Sigmoid colon (tissue), 7 donors: ENCODE results near the gene TLR9. TPM values are rescaled to one million over a fixed set of nuclear protein-coding genes. Genes with fewer than 3 reads are reported as not detected.
A peak's percentile ranks its signal among the peaks of the same experiment; 100 is the strongest.

Experiments used
- DNase-seq: peaks from one replicate; pipeline ENCODE4 v3.0.0-alpha.2; 2019
- H3K27ac ChIP-seq, 4 donors: fragments of 200-600 bp; sonication (generic); one replicate each; pipeline ENCODE4 v1.5.1; 2016 to 2019; ENCODE audit warnings: mild to moderate bottlenecking in 1 of 4
- H3K27me3 ChIP-seq, 3 donors: fragments of 200-600 bp; sonication (generic); one replicate each; pipeline ENCODE4 v1.5.1; 2019; ENCODE audit warnings: mild to moderate bottlenecking in 1 of 3
- H3K36me3 ChIP-seq, 4 donors: fragments of 200-600 bp; sonication (generic); one replicate each; pipeline ENCODE4 v1.5.1; 2016 to 2019
- H3K4me1 ChIP-seq, 4 donors: fragments of 200-600 bp; sonication (generic); one replicate each; pipeline ENCODE4 v1.5.1; 2017 to 2019
- H3K4me3 ChIP-seq, 4 donors: fragments of 200-600 bp; sonication (generic); one replicate each; pipeline ENCODE4 v1.5.1; 2017 to 2019; ENCODE audit warnings: mild to moderate bottlenecking in 2 of 4, moderate library complexity in 1 of 4
- H3K9me3 ChIP-seq, 4 donors: fragments of 200-600 bp in 3 of 4; sonication (generic) in 3 of 4; one replicate each; pipeline versions ENCODE4 v1.5.1 to v1.6.1; 2013 to 2019
- CTCF ChIP-seq, 4 experiments: fragments of 450-650 bp in 3 of 4; fragments of 200-600 bp in 1 of 4; IDR thresholded peaks; one replicate each; pipeline ENCODE4 v1.5.1; 2016 to 2019; ENCODE audit warnings: antibody characterized with exemption in 4 of 4, mild to moderate bottlenecking in 3 of 4, moderate library complexity in 2 of 4
- EP300 ChIP-seq, 4 donors: sonication (generic); formaldehyde crosslinking; IDR thresholded peaks; one replicate each; pipeline ENCODE4 v1.6.1; 2017; ENCODE audit warnings: antibody characterized with exemption in 4 of 4
- POLR2A ChIP-seq, 2 donors: fragments of 450-650 bp; IDR thresholded peaks; one replicate each; pipeline ENCODE4 v1.6.1; 2016; ENCODE audit warnings: antibody characterized with exemption in 2 of 2, mild to moderate bottlenecking in 2 of 2, moderate library complexity in 2 of 2
- POLR2AphosphoS5 ChIP-seq, 4 donors: sonication (generic); formaldehyde crosslinking; IDR thresholded peaks; one replicate each; pipeline ENCODE4 v1.6.1; 2017; ENCODE audit warnings: antibody characterized with exemption in 4 of 4
- WGBS, 2 donors: extraction: QIAGEN DNeasy Blood & Tissue Kit; methylation state at CpG; one replicate each; pipeline ENCODE4 v1.1.7; 2013; 5-methylcytosine and 5-hydroxymethylcytosine counted together
- intact Hi-C: fragments of 100-400 bp; cut with DNase I; formaldehyde crosslinking; loops from one replicate; pipeline ENCODE4 v1.15.1; 2023
- polyA plus RNA-seq, 3 donors: library from polyadenylated mRNA; stranded (reverse); fragments of 200-250 nt; gene quantifications; one replicate each; pipeline ENCODE4 v1.2.3, GENCODE V29; 2013
- total RNA-seq, 4 donors: library from RNA; depleted of rRNA; stranded (reverse); fragments of >200 nt; gene quantifications; one replicate each; pipeline ENCODE4 v1.1.0, GENCODE V29; 2016
- donor health status: healthy with polysubstance abuse.
- donor health status: Bipolar disorder and iron deficiency.
- donor health status: healthy.

Gene TLR9
- total and polyA plus RNA-seq, 7 donors: 0.54 to 0.98 (median 0.55) TPM; not detected in 4

- WGBS, 2 donors: 59 to 68% methylated on average over 3 of the region's 3 CpGs
- peak overlapping the region in 3 of 4 donors; percentile 34 to 66 (median 64) for H3K27ac ChIP-seq
Measured at GRCh38 chr3:52218026-52218425, 7.4 kb downstream of the TLR9 start.

GRCh38 chr3:52217409-52217805, 8.0 kb downstream of the TLR9 start:
- WGBS, 2 donors: 30 to 53% methylated on average over 10 of the region's 10 CpGs
- intact Hi-C loops: no loop called here
- DNase-seq: no peak
- peak overlapping the region; percentile 35 to 66 (median 54) for H3K27ac ChIP-seq
- no peak overlapping the region for H3K4me3 ChIP-seq
- no peak for TF ChIP-seq POLR2AphosphoS5 (IDR thresholded peaks at IDR 0.05)
- no peak for TF ChIP-seq EP300 (IDR thresholded peaks at IDR 0.05)
- no peak for TF ChIP-seq CTCF (IDR thresholded peaks at IDR 0.05)
- TF ChIP-seq POLR2A (IDR thresholded peaks at IDR 0.05): no peak
- H3K4me1 ChIP-seq: peaks cover 0 to 33% (median 19%) of the 10 kb centered on the region in 4 donors
- no peaks in the 10 kb centered on the region for H3K27me3 ChIP-seq
- H3K36me3 ChIP-seq: peaks cover 21 to 32% (median 27%) of the 10 kb centered on the region in 4 donors
- H3K9me3 ChIP-seq: no peaks in the 10 kb centered on the region

More at GRCh38 chr3:52218026-52218425, 7.4 kb downstream of the TLR9 start:
- no peak for DNase-seq
- intact Hi-C loops: no loop called here
- H3K4me1 ChIP-seq: peaks cover 0 to 33% (median 19%) of the 10 kb centered on the region in 4 donors
- peaks cover 15 to 26% (median 21%) of the 10 kb centered on the region in 4 donors for H3K36me3 ChIP-seq
- no peaks in the 10 kb centered on the region for H3K27me3 ChIP-seq
- TF ChIP-seq EP300 (IDR thresholded peaks at IDR 0.05) (no peak), POLR2AphosphoS5 (IDR thresholded peaks at IDR 0.05) (no peak), CTCF (IDR thresholded peaks at IDR 0.05) (no peak), POLR2A (IDR thresholded peaks at IDR 0.05) (no peak)
- no peaks in the 10 kb centered on the region for H3K9me3 ChIP-seq
- no peak overlapping the region for H3K4me3 ChIP-seq

DNA sequence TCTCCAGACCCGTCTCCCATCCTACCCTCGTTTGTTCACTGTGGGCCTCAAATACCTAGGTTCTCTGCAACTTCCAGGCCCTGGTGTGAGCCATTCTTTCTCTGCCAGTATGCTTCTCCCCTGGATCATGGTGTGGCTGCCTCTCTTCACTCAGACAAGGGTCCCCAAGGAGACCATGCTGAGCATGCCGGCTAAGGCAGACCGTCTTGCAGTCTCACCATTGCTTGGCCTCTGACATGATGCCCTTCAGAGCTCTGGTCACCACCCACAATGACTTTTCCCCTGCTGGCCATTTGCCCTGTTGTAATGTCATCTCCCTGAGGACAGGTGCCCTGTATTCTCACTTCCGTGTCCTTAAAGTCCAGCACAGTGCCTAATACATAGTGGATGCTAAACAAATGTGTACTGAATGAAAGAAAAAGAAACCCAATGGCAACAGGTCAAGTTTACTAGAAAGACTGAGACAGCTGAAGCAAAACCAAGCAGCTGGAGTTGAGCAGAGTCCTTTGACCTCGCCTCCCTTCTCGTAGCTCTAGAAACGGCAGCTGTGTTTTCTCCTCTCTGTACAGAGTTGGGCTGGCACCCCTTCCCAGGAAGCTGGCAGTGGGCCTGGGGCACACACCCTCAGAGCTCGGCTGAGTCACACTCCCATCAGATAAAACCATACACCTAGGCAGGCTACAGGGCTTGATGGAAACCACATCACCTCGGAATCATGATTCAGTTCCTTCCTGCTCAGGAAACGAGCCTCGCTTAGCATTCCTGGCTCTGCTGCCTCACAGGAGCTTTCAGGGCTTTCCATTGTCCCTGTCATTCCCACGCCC, 8.6 kb downstream of the TLR9 start:
- Histone ChIP-seq H3K27ac (peak overlapping the region; percentile 35 to 66 (median 54)), H3K27me3 (no peaks in the 10 kb centered on the region), H3K9me3 (no peaks in the 10 kb centered on the region), H3K36me3 (peaks cover 27 to 38% (median 33%) of the 10 kb centered on the region in 4 donors), H3K4me3 (no peak overlapping the region), H3K4me1 (peaks cover 0 to 33% (median 19%) of the 10 kb centered on the region in 4 donors)
- no peak for TF ChIP-seq POLR2A (IDR thresholded peaks at IDR 0.05)
- peak in 3 of 4 donors; percentile 38 to 67 (median 56) for TF ChIP-seq POLR2AphosphoS5 (IDR thresholded peaks at IDR 0.05)
- 8 to 30% methylated on average over 13 of the region's 13 CpGs for WGBS, 2 donors
- intact Hi-C loops: no loop called here
- DNase-seq: no peak

DNA sequence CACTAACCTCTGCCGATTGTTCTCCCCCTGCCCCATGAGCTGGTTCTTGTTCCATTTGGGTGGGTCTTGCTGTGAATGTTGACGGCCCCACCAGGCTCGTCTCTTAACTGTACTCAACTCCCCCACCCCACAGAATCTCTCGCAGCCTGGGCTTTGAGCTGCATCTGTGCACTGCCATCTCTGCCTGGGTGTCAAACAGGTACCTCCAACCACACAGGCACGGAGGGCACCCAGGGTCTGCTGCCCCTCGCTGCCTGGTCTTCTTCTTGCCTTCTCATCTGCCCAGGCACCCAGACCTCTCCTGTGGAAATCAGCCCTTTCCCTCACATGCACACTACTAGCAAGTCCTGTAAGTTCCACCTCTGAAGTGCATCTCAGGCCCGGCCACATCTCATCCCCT, 10.1 kb downstream of the TLR9 start:
- H3K9me3 ChIP-seq: no peaks in the 10 kb centered on the region
- 95 to 98% methylated on average over 7 of the region's 7 CpGs for WGBS, 2 donors
- no peak for TF ChIP-seq EP300 (IDR thresholded peaks at IDR 0.05)
- TF ChIP-seq CTCF (IDR thresholded peaks at IDR 0.05): no peak
- TF ChIP-seq POLR2A (IDR thresholded peaks at IDR 0.05): no peak
- TF ChIP-seq POLR2AphosphoS5 (IDR thresholded peaks at IDR 0.05): no peak
- no peaks in the 10 kb centered on the region for H3K27me3 ChIP-seq
- H3K4me1 ChIP-seq: peaks cover 0 to 27% (median 17%) of the 10 kb centered on the region in 4 donors
- no peak overlapping the region for H3K4me3 ChIP-seq
- no peak overlapping the region for H3K27ac ChIP-seq
- intact Hi-C loops: no loop called here
- H3K36me3 ChIP-seq: peaks cover 37 to 53% (median 45%) of the 10 kb centered on the region in 4 donors
- DNase-seq: no peak

DNA sequence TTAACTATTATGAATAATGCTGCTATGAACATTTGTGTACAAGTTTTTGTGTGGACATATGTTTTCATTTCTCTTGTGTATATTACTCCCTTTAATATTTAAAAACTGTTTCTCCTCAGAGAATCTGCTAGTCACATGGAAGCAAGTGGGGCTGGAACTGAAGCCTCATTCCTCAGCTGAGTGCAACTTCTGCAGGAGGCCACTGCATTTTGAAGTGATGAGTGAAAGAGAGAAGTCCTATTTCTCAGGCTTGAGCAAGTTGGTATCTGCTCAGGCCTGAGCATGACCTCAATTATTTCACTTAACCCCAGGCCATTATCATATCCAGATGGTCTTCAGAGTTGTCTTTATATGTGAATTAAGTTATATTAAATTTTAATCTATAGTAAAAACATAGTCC, 11.5 kb downstream of the TLR9 start:
- no peak for TF ChIP-seq EP300 (IDR thresholded peaks at IDR 0.05)
- H3K27ac ChIP-seq: no peak overlapping the region
- no peak overlapping the region for H3K4me3 ChIP-seq
- H3K9me3 ChIP-seq: no peaks in the 10 kb centered on the region
- DNase-seq: no peak
- intact Hi-C loops: no loop called here
- H3K36me3 ChIP-seq: peaks cover 51 to 67% (median 59%) of the 10 kb centered on the region in 4 donors
- H3K27me3 ChIP-seq: no peaks in the 10 kb centered on the region
- H3K4me1 ChIP-seq: peaks cover 0 to 25% (median 16%) of the 10 kb centered on the region in 4 donors
